Upper lobe of right lung (tissue), 1 donor: ENCODE data around the gene SLC17A7. TPM values are rescaled to one million over a fixed set of nuclear protein-coding genes. Genes with fewer than 3 reads are reported as not detected.
"Not testable (repeated sequence)": the region's sequence is repeated elsewhere in the genome, so short reads cannot be mapped to it uniquely, and the experiment has no call there.

Source experiments
- ATAC-seq: fragments of 200-7000 bp; cut with Tn5 transposase; one replicate; pipeline ENCODE4 v1.9.1; 2020; ENCODE audit warnings: mild to moderate bottlenecking, moderate library complexity
- DNase-seq: peaks from one replicate; pipeline ENCODE4 v3.0.0-alpha.2; 2020
- H3K27ac ChIP-seq: fragments of 200-600 bp; one replicate; pipeline ENCODE4 v1.8.0; 2022
- H3K27me3 ChIP-seq: fragments of 200-600 bp; one replicate; pipeline ENCODE4 v1.8.0; 2022; ENCODE audit warnings: mild to moderate bottlenecking
- H3K36me3 ChIP-seq: fragments of 200-600 bp; one replicate; pipeline ENCODE4 v1.8.0; 2022
- H3K4me1 ChIP-seq: fragments of 200-600 bp; one replicate; pipeline ENCODE4 v1.8.0; 2022
- H3K4me3 ChIP-seq: fragments of 200-600 bp; one replicate; pipeline ENCODE4 v1.8.0; 2022; ENCODE audit warnings: mild to moderate bottlenecking
- H3K9me3 ChIP-seq: fragments of 200-600 bp; one replicate; pipeline ENCODE4 v1.8.0; 2022
- intact Hi-C: fragments of 100-400 bp; cut with DNase I; formaldehyde crosslinking; loops from one replicate; pipeline ENCODE4 v1.11.0; 2022
- total RNA-seq: library from RNA; stranded (reverse); fragmentation: NEBNext Ultra II Directional; extraction: Animal tissue kit (Norgen Biotek cat#: 25700); gene quantifications from one replicate; pipeline ENCODE4 v1.2.1, GENCODE V29; 2021
- TF ChIP-seq, protein P1 (sequence below): fragments of 200-600 bp; IDR thresholded peaks from one replicate; pipeline ENCODE4 v1.8.0; 2022; ENCODE audit warnings: antibody characterized with exemption
- donor health status: DM: no; HTN: yes; CAD: no; lungs with severe emphysema.

Gene SLC17A7
- total RNA-seq, 1 donor from 2014 or later, result 0.69 TPM

DNA sequence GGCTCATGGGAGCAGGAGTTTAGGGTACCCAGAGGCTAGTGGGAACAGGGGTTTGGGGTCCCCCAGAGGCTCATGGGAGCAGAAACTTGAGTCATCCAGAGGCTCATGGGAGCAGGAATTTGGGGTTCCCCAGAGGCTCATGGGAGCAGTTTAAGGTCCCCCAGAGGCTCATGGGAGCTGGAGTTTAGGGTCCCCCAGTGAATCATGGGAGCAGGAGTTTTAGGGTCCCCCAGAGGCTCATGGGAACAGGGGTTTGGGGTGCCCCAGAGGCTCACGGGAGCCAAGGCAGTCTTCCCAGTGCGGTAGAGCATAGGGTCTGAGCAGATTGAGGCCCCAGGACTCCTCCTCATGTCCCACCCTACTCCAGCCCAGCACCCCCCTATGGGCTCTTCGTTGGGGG lies 24.0 kb upstream of the SLC17A7 start:
- TF ChIP-seq, protein P1, sequence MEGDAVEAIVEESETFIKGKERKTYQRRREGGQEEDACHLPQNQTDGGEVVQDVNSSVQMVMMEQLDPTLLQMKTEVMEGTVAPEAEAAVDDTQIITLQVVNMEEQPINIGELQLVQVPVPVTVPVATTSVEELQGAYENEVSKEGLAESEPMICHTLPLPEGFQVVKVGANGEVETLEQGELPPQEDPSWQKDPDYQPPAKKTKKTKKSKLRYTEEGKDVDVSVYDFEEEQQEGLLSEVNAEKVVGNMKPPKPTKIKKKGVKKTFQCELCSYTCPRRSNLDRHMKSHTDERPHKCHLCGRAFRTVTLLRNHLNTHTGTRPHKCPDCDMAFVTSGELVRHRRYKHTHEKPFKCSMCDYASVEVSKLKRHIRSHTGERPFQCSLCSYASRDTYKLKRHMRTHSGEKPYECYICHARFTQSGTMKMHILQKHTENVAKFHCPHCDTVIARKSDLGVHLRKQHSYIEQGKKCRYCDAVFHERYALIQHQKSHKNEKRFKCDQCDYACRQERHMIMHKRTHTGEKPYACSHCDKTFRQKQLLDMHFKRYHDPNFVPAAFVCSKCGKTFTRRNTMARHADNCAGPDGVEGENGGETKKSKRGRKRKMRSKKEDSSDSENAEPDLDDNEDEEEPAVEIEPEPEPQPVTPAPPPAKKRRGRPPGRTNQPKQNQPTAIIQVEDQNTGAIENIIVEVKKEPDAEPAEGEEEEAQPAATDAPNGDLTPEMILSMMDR, result no peak
- no peaks in the 10 kb centered on the region for H3K4me1 ChIP-seq
- H3K27me3 ChIP-seq, result no peaks in the 10 kb centered on the region
- intact Hi-C loops, result no loop called here
- peaks cover 23% of the 10 kb centered on the region for H3K36me3 ChIP-seq
- H3K27ac ChIP-seq, result no peak overlapping the region
- no peak overlapping the region for H3K4me3 ChIP-seq
- DNase-seq (no peak), ATAC-seq (no peak)
- H3K9me3 ChIP-seq, result no peaks in the 10 kb centered on the region

DNA sequence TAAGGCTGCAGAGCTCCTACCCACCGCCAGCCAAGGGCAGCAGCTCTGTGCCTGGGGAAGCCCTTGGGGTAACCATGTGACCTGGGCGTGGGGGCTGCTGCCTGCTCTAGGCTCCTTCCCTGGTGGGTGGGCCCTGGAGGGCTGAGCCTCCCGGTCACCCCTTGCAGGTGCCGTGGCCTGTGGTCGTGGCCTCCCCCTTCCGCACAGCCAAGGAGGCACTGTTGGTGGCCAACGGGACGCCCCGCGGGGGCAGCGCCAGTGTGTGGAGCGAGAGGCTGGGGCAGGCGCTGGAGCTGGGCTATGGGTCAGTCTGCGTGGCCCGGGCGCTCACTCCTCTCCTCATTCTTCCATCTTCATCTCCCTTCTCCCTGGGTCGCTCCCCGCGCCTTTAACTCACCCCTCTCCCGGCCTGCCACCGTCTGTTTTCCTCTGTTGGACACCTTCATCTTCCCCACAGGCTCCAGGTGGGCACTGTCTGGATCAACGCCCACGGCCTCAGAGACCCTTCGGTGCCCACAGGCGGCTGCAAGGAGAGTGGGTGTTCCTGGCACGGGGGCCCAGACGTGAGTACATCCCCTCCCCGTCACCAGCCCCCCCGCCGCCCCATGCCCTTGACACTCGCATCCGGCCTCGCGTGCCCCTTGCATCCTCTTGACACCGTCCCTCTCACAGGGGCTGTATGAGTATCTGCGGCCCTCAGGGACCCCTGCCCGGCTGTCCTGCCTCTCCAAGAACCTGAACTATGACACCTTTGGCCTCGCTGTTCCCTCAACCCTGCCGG lies 22.8 kb upstream of the SLC17A7 start:
- no peak for DNase-seq
- H3K27me3 ChIP-seq, result no peaks in the 10 kb centered on the region
- peaks cover 30% of the 10 kb centered on the region for H3K36me3 ChIP-seq
- intact Hi-C loops, result no loop called here
- no peaks in the 10 kb centered on the region for H3K9me3 ChIP-seq
- H3K4me1 ChIP-seq, result no peaks in the 10 kb centered on the region
- H3K4me3 ChIP-seq, result no peak overlapping the region
- TF ChIP-seq, protein P1, result no peak
- no peak for ATAC-seq
- H3K27ac ChIP-seq, result no peak overlapping the region

DNA sequence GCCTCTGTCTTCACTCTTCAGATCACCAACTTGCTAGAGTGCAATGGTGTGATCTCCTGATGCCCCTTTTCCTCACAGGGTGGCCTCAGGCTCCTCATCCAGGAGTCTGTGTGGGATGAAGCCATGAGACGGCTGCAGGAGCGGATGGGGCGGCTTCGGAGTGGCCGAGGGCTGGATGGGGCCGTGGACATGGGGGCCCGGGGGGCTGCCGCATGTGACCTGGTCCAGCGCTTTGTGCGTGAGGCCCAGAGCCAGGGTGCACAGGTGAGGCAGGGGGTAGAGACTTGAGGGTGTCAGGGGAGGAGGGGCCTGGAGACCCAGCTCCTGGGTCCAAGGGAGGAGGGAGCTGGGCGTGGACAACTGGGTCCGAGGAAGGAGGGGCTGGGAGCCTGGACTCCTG lies 21.2 kb upstream of the SLC17A7 start:
- Histone ChIP-seq H3K27ac (no peak overlapping the region), H3K9me3 (no peaks in the 10 kb centered on the region), H3K4me1 (peaks cover 8% of the 10 kb centered on the region), H3K4me3 (no peak overlapping the region), H3K36me3 (peaks cover 30% of the 10 kb centered on the region), H3K27me3 (no peaks in the 10 kb centered on the region)
- ATAC-seq (no peak), DNase-seq (no peak)
- intact Hi-C loops, result no loop called here
- TF ChIP-seq, protein P1, result no peak

DNA sequence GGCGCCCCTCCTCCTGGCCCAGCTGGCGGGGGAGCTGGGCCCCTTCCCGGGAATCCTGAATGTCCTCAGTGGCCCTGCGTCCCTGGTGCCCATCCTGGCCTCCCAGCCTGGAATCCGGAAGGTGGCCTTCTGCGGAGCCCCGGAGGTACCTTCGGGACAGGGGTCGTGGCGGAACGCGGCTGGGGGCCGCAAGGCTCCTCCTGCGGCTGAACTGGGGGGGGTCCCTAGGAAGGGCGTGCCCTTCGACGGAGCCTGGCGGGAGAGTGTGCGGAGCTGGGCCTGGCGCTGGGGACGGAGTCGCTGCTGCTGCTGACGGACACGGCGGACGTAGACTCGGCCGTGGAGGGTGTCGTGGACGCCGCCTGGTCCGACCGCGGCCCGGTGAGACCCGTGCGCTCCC lies 20.3 kb upstream of the SLC17A7 start:
- H3K27ac ChIP-seq, result no peak overlapping the region
- no peaks in the 10 kb centered on the region for H3K9me3 ChIP-seq
- TF ChIP-seq, protein P1, result no peak
- intact Hi-C loops, result no loop called here
- peaks cover 8% of the 10 kb centered on the region for H3K4me1 ChIP-seq
- H3K36me3 ChIP-seq, result peaks cover 30% of the 10 kb centered on the region
- no peaks in the 10 kb centered on the region for H3K27me3 ChIP-seq
- no peak overlapping the region for H3K4me3 ChIP-seq
- no peak for DNase-seq
- ATAC-seq, result no peak

DNA sequence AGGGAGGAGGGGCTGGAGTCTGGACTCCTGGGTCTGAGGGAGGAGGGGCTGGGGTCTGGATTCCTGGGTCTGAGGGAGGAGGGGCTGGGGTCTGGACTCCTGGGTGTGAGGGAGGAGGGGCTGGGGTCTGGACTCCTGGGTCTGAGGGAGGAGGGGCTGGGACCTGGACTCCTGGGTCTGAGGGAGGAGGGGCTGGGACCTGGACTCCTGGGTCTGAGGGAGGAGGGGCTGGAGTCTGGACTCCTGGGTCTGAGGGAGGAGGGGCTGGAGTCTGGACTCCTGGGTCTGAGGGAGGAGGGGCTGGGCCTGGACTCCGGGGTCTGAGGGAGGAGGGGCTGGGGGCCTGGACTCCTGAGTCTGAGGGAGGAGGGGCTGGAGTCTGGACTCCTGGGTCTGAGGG lies 19.8 kb upstream of the SLC17A7 start:
- not testable (repeated sequence) for ATAC-seq

DNA sequence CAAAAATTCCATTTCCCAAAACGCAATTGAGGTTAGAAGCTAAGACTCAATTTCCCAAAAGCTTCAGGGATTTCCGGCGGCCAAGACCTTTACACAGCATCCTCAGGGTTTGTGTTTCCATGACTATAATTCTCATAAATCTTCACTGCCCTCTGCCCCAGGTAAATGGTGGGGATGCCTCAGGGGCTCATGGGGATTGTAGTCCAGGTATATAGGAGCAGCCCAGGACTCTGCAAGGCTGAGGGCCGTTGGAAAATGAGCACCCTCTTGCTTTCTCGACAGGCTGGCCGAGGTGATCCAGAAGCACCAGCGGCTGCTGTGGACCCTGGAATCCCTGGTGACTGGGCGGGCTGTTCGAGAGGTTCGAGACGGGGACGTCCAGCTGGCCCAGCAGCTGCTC lies 18.1 kb upstream of the SLC17A7 start:
- H3K27me3 ChIP-seq, result no peaks in the 10 kb centered on the region
- intact Hi-C loops, result no loop called here
- peaks cover 8% of the 10 kb centered on the region for H3K4me1 ChIP-seq
- peaks cover 14% of the 10 kb centered on the region for H3K36me3 ChIP-seq
- no peak for DNase-seq
- H3K9me3 ChIP-seq, result no peaks in the 10 kb centered on the region
- H3K27ac ChIP-seq, result no peak overlapping the region
- TF ChIP-seq, protein P1, result no peak
- no peak for ATAC-seq
- H3K4me3 ChIP-seq, result no peak overlapping the region

More for the DNA sequence above, 19.8 kb upstream of the SLC17A7 start:
- H3K4me3 ChIP-seq, H3K4me1 ChIP-seq, H3K27me3 ChIP-seq, intact Hi-C loops, H3K9me3 ChIP-seq, DNase-seq, H3K27ac ChIP-seq: not testable (repeated sequence)
- H3K36me3 ChIP-seq, result peaks cover 28% of the 10 kb centered on the region
